HG03095 (cell line): Measurements from ENCODE around the gene IL27RA.

Source experiments
- ATAC-seq: cut with Tn5 transposase; IDR thresholded peaks from one replicate; pipeline ENCODE4 v1.9.1; 2021; ENCODE audit warnings: moderate library complexity; ENCODE audit not compliant: unreplicated experiment

IL27RA gene

GRCh38 chr19:14082675-14082960 lies 51.1 kb downstream of the IL27RA start:
- no peak for ATAC-seq

- no peak for ATAC-seq
Measured at GRCh38 chr19:14085309-14085995, 53.9 kb downstream of the IL27RA start, which contains the start of gene C19orf67. Gene C19orf67 (minus strand): TSS chr19:14085783. CDS start chr19:14085627, 156 bp downstream.

GRCh38 chr19:14086098-14086497 lies 54.5 kb downstream of the IL27RA start:
- ATAC-seq, result no peak

- no peak for ATAC-seq
Measured at GRCh38 chr19:14088634-14089411, 57.3 kb downstream of the IL27RA start.

- ATAC-seq, result no peak
Measured at GRCh38 chr19:14089412-14089661, 57.8 kb downstream of the IL27RA start.

GRCh38 chr19:14089662-14090508 lies 58.3 kb downstream of the IL27RA start:
- ATAC-seq, result no peak

GRCh38 chr19:14090509-14091080 lies 59.0 kb downstream of the IL27RA start, which contains the start of gene SAMD1:
Gene SAMD1 (minus strand): TSS chr19:14090751.
- peak; percentile 23 for ATAC-seq

- peak; percentile 35 for ATAC-seq
Measured at GRCh38 chr19:14091081-14091812, 59.7 kb downstream of the IL27RA start.

- ATAC-seq, result peak; percentile 8
Measured at GRCh38 chr19:14091813-14092462, 60.4 kb downstream of the IL27RA start.

- no peak for ATAC-seq
Measured at GRCh38 chr19:14093117-14093823, 61.7 kb downstream of the IL27RA start.

GRCh38 chr19:14094854-14095253 lies 63.3 kb downstream of the IL27RA start:
- no peak for ATAC-seq

- ATAC-seq, result no peak
Measured at GRCh38 chr19:14096272-14096992, 64.9 kb downstream of the IL27RA start.

- ATAC-seq, result no peak
Measured at GRCh38 chr19:14097532-14098151, 66.1 kb downstream of the IL27RA start.

- ATAC-seq, result no peak
Measured at GRCh38 chr19:14101003-14101545, 69.5 kb downstream of the IL27RA start.

- ATAC-seq, result no peak
Measured at GRCh38 chr19:14102102-14102696, 70.6 kb downstream of the IL27RA start.

GRCh38 chr19:14102756-14103155 lies 71.2 kb downstream of the IL27RA start:
- no peak for ATAC-seq
